Activated CD4-positive, alpha-beta T cell treated with anti-CD3 and anti-CD28 coated beads, Interleukin-2, amount 10 ng/mL, durations not matched to agents 24 days and 14 days (primary cell): ENCODE measurements around the gene AIRE. TPM values are rescaled to one million over a fixed set of nuclear protein-coding genes. Genes with fewer than 3 reads are reported as not detected.

Source experiments
- DNase-seq: peaks from one replicate; pipeline ENCODE4 v3.0.0; 2022
- H3K27ac Mint-ChIP-seq: one replicate; pipeline ENCODE4 v1.8.0; 2022; ENCODE audit warnings: mild to moderate bottlenecking, mixed read lengths
- H3K27me3 Mint-ChIP-seq: one replicate; pipeline ENCODE4 v1.8.0; 2022; ENCODE audit warnings: mixed read lengths
- H3K36me3 Mint-ChIP-seq: one replicate; pipeline ENCODE4 v1.8.0; 2022; ENCODE audit warnings: low read depth, mild to moderate bottlenecking, mixed read lengths
- H3K4me1 Mint-ChIP-seq: one replicate; pipeline ENCODE4 v1.8.0; 2021; ENCODE audit warnings: mixed read lengths
- H3K4me3 Mint-ChIP-seq: one replicate; pipeline ENCODE4 v1.8.0; 2022; ENCODE audit warnings: mild to moderate bottlenecking, moderate library complexity, mixed read lengths
- H3K9me3 Mint-ChIP-seq: one replicate; pipeline ENCODE4 v1.8.0; 2021; ENCODE audit warnings: mixed read lengths
- intact Hi-C: fragments of 100-400 bp; cut with micrococcal nuclease; formaldehyde crosslinking; loops from one replicate; pipeline ENCODE4 v1.15.1; 2023
- total RNA-seq: library from RNA; stranded (reverse); gene quantifications from 2 replicates; pipeline ENCODE4 v1.2.3, GENCODE V29; 2022

The AIRE gene
- total RNA-seq, 1 donor from 2014 or later: not detected

DNA sequence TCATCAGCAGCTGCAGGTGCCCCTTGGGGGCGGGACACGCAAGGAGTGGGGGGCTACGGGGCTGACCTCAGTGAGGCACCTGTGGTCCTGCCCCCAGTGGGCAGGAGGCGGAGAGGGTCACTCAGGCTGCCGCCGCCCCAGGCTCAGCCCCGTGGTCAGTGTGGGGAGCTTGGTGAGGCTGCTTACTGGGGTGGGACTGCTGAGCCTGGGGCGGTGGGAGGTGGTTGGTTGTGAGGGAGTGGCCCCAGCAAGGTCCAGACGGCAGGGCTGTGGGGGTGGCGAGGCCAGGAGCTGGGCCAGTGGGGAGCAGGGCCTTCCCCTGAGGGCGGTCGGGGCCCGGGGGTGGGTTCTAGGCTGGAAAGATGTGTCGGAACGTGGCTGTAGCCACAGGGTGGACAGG is 28.5 kb downstream of the AIRE start:
- intact Hi-C loops: no loop called here
- Mint-ChIP-seq H3K9me3 (no peaks in the 10 kb centered on the region), H3K4me3 (no peak overlapping the region), H3K27me3 (no peaks in the 10 kb centered on the region), H3K27ac (no peak overlapping the region), H3K36me3 (peaks cover 22% of the 10 kb centered on the region), H3K4me1 (peaks cover 3% of the 10 kb centered on the region)
- no peak for DNase-seq

DNA sequence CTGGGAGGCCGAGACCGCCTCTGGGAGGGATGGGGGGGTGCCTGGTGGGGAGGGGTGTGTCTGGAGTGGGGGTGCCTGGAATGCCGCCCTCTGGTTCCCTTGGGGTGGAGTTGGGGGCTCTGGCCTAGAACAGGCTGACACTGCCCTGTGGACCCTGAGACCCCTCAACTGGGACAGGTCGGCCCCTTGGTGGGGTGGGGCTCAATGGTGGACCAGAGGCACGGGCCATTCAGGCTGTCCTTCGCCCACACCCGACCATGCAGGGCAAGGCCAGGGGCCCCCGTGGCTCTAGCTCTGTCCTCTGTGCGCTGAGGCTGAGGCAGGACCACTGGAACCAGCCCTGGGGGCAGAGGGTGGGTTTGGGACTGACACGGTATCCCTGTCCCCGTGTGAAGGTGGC is 28.9 kb downstream of the AIRE start:
- no peak for DNase-seq
- H3K9me3 Mint-ChIP-seq: no peaks in the 10 kb centered on the region
- peaks cover 3% of the 10 kb centered on the region for H3K4me1 Mint-ChIP-seq
- H3K27ac Mint-ChIP-seq: no peak overlapping the region
- H3K36me3 Mint-ChIP-seq: peaks cover 25% of the 10 kb centered on the region
- intact Hi-C loops: no loop called here
- no peaks in the 10 kb centered on the region for H3K27me3 Mint-ChIP-seq
- H3K4me3 Mint-ChIP-seq: no peak overlapping the region

DNA sequence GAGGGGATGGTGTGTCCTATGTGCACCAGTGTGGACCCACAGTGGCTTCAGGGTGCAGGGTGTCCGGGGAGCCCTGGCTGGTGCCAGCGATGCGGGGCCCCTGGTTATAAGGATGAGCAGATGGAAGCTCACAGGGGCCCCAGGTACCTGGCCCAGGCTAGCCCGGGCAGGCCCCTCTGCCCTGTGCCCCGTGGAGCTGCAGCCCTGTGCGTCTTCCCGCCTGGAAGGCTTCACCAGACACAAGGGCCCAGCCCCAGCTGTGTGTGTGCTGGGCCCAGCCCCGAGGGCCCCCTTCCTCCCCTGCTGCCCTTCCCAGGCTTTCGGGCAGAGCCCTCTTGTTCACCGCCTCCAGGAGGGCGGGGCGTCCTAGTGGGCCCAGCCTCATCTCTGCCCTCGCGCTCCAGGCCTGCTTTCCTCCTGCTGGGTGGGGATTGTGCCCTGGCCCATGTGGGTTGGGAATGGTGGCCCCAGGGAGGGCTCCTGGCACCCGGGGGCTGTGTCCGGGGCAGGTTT is 30.1 kb downstream of the AIRE start:
- no peak overlapping the region for H3K4me3 Mint-ChIP-seq
- no peaks in the 10 kb centered on the region for H3K27me3 Mint-ChIP-seq
- no peaks in the 10 kb centered on the region for H3K9me3 Mint-ChIP-seq
- peaks cover 25% of the 10 kb centered on the region for H3K36me3 Mint-ChIP-seq
- peaks cover 3% of the 10 kb centered on the region for H3K4me1 Mint-ChIP-seq
- no peak overlapping the region for H3K27ac Mint-ChIP-seq
- no peak for DNase-seq
- intact Hi-C loops: no loop called here

DNA sequence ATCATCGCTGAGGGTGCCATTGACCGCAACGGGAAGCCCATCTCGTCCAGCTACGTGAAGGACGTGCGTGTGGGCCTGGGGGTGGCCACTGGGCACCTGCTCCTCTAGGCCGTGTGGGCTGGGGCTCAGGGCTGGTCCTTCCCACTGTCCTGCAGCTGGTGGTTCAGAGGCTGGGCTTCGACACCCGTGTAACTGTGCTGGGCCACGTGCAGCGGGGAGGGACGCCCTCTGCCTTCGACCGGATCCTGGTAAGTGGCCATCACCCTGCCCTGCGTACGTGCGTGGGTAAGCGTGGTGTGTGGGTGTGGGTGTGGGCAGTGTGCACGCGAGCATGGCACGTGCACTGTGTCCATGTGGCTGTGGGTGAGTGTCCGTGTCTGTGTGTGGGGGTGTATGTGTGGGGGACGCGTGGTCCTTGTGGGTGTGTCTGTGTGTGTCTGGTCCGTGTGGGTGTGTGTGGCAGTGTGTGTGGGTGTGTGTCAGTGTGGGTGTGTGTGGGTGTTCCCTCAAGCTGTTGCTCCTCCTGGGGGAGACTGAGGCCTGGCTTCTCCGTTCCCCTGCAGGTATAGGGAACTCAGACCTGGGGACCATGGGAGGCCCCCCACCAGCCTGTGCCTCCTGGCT is 30.7 kb downstream of the AIRE start:
- DNase-seq: no peak
- H3K27ac Mint-ChIP-seq: no peak overlapping the region
- peaks cover 20% of the 10 kb centered on the region for H3K36me3 Mint-ChIP-seq
- H3K9me3 Mint-ChIP-seq: no peaks in the 10 kb centered on the region
- H3K27me3 Mint-ChIP-seq: no peaks in the 10 kb centered on the region
- H3K4me1 Mint-ChIP-seq: peaks cover 3% of the 10 kb centered on the region
- intact Hi-C loops: no loop called here
- no peak overlapping the region for H3K4me3 Mint-ChIP-seq

DNA sequence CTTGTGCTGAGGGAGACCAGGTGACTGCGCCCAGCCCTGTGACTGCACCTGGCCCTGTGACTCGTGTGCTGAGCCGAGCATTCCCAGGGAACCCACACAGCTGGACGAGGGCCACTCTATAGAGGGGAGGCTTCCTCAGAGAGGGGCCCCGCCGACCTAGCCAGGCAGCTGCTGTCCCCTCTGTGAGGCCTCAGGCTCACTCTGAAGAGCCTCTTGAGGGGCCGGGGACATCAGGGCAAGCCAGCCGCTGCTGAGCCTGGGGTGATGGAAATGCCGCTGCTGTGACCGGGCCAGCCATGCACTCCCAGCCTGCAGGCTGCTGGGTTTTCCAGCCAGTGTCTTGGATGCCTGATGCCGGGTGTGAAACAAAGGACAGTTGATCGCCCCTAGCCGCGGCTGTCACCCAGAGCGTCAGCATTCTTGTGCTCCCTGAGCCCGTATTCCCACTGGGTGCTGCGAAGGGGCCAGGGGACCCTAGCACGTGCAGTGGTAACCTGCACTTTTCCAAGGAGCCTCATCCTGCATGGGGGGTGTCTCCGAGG is 31.6 kb downstream of the AIRE start:
- H3K36me3 Mint-ChIP-seq: peaks cover 18% of the 10 kb centered on the region
- intact Hi-C loops: no loop called here
- H3K27ac Mint-ChIP-seq: no peak overlapping the region
- H3K9me3 Mint-ChIP-seq: no peaks in the 10 kb centered on the region
- no peak overlapping the region for H3K4me3 Mint-ChIP-seq
- no peaks in the 10 kb centered on the region for H3K27me3 Mint-ChIP-seq
- no peak for DNase-seq
- H3K4me1 Mint-ChIP-seq: peaks cover 3% of the 10 kb centered on the region

DNA sequence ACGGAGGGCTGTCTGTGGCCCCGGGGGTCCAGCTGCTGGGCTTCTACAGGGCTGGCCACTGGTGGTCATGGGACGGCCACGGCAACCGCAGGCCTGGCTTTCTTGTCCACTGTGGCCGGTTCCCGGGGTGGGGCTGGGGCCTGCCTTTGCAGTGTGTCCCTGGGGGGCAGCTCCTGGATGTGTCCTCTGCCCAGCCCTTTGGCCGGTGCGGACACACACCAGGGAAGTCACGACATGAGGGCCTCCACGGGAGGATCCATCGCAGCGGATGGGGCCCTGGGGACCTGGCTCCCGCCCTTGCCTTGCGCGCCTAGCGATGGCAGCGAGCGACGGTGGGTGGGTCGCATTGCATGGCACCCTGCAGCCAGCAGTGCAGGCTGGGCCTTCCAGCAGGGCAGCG is 32.2 kb downstream of the AIRE start:
- intact Hi-C loops: no loop called here
- DNase-seq: no peak
- Mint-ChIP-seq H3K4me1 (peaks cover 3% of the 10 kb centered on the region), H3K9me3 (no peaks in the 10 kb centered on the region), H3K4me3 (no peak overlapping the region), H3K27me3 (no peaks in the 10 kb centered on the region), H3K27ac (no peak overlapping the region), H3K36me3 (peaks cover 19% of the 10 kb centered on the region)

DNA sequence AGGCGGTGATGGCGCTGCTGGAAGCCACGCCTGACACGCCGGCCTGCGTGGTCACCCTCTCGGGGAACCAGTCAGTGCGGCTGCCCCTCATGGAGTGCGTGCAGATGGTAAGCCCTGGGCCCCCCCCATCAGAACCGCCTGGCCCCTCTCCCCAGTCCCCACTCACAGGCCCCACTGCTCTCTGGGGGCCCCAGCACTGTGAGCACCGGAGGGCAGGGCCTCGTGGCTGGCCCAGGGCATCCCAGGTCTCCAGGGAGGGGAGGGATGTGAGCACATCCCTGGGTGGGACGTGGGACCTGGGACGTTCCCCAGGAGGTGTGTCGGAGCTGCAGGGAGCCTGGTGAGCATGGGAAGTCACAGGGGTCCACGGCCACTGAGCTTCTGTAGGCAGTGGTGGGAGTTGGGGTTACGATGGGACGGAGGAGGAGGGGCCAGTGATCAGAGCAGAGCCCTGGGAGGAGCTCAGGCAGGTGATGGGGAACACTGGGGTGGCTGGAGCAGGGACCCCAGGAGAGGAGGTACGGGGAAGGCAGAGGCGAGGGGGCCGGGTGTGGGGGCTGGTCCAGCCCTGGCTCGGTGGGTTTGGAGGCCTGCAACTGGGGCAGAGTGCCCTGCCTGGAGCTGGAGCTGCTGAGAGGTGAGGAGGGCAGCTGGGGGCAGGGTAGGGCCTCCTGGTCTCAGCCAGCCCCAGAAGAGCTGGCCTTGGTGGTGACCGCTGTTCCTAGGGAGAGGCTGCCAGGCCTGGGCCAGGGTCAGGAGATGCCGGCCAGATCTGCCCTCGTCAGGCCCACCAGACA is 33.0 kb downstream of the AIRE start:
- H3K27me3 Mint-ChIP-seq: no peaks in the 10 kb centered on the region
- H3K4me3 Mint-ChIP-seq: no peak overlapping the region
- no peak for DNase-seq
- H3K27ac Mint-ChIP-seq: no peak overlapping the region
- intact Hi-C loops: no loop called here
- peaks cover 22% of the 10 kb centered on the region for H3K36me3 Mint-ChIP-seq
- H3K4me1 Mint-ChIP-seq: peaks cover 3% of the 10 kb centered on the region
- no peaks in the 10 kb centered on the region for H3K9me3 Mint-ChIP-seq

DNA sequence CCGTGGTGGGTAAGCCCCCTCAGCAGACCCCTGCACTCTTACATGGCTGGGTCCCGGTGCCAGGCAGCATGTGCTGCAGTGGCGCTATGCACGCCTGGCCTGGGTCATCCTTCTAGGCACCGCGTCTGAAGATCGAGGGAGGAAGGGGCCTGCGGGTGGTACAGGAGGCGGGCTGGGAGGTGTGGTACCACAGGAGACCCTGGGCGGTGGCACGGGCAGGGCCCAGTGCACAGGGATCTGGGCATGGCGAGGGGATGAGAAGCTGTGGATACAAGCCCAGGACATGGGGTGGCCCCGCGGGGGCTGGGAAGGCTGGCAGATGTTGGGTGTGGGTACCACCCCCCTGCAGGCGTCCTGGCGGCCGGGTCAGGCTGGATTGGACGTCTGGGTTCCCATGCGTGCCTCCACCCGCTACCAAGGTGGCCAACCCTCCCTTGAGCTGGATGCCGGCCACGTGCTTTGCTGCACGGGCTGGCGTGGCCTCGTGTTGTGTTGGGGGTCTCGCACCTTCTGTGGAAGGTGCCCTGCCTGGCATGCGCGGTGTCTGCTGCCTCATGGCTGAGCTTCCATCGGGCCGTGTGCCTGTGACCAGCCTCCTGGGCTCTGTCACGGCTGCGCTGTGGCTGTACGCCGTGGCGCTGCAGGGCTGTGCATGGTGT is 33.9 kb downstream of the AIRE start:
- H3K27ac Mint-ChIP-seq: no peak overlapping the region
- no peak overlapping the region for H3K4me3 Mint-ChIP-seq
- intact Hi-C loops: no loop called here
- H3K4me1 Mint-ChIP-seq: peaks cover 3% of the 10 kb centered on the region
- no peaks in the 10 kb centered on the region for H3K9me3 Mint-ChIP-seq
- peaks cover 20% of the 10 kb centered on the region for H3K36me3 Mint-ChIP-seq
- DNase-seq: no peak
- no peaks in the 10 kb centered on the region for H3K27me3 Mint-ChIP-seq

DNA sequence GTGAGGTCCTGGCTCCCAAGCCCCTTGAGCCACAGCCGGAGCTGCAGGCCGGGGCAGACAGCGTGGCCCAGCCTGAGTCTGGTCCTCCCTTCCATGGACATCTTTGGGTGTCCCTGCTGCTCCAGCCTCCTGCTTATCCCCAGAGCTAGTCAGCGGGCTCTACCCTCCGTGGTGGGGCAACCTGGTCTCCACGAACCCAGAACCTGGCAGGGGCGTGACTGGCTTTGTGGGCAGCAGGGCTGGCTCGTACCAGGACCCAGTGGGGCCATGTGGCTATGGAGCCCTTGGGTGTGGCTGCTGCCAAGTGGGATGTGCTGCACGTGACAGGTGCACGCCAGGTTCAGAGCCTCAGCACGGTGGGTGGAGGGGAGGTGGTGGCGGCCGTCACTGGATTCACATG is 35.2 kb downstream of the AIRE start:
- H3K4me3 Mint-ChIP-seq: no peak overlapping the region

DNA sequence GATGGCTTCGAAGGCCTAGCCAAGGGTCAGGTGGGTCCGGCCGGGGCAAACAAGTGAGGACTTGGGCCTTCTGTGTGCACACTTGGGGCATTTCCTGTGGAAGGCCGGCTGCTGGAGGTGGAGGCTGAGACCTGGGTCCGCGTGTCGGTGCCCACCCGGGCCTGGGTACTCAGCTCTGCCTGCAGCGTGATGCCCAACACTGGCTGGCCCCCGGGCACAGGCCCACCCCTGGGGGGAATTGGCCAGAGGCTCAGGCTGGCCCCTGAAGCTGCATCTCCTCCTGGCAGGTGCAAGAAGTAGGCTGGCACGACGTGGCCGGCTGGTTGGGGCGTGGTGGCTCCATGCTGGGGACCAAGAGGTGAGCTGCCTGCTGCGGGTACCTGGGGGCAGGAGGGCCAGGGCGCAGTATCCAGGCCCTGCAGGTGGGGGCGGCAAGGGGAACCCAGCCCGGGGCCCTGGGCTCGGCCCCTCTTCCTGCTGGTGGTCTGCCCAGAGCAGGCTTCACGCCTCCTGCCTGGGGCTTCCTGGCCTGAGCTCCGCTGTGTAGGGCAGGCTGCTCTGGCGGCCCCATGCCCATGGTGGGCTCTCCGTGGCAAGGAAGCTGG is 36.3 kb downstream of the AIRE start:
- intact Hi-C loops: no loop called here
- no peak for DNase-seq
- peaks cover 20% of the 10 kb centered on the region for H3K36me3 Mint-ChIP-seq
- no peaks in the 10 kb centered on the region for H3K27me3 Mint-ChIP-seq
- H3K9me3 Mint-ChIP-seq: no peaks in the 10 kb centered on the region
- H3K4me1 Mint-ChIP-seq: no peaks in the 10 kb centered on the region
- H3K27ac Mint-ChIP-seq: no peak overlapping the region
- H3K4me3 Mint-ChIP-seq: no peak overlapping the region

More for the DNA sequence above, 35.2 kb downstream of the AIRE start:
- peaks cover 3% of the 10 kb centered on the region for H3K4me1 Mint-ChIP-seq
- intact Hi-C loops: no loop called here
- H3K9me3 Mint-ChIP-seq: no peaks in the 10 kb centered on the region
- peaks cover 24% of the 10 kb centered on the region for H3K36me3 Mint-ChIP-seq
- DNase-seq: no peak
- no peak overlapping the region for H3K27ac Mint-ChIP-seq
- no peaks in the 10 kb centered on the region for H3K27me3 Mint-ChIP-seq

DNA sequence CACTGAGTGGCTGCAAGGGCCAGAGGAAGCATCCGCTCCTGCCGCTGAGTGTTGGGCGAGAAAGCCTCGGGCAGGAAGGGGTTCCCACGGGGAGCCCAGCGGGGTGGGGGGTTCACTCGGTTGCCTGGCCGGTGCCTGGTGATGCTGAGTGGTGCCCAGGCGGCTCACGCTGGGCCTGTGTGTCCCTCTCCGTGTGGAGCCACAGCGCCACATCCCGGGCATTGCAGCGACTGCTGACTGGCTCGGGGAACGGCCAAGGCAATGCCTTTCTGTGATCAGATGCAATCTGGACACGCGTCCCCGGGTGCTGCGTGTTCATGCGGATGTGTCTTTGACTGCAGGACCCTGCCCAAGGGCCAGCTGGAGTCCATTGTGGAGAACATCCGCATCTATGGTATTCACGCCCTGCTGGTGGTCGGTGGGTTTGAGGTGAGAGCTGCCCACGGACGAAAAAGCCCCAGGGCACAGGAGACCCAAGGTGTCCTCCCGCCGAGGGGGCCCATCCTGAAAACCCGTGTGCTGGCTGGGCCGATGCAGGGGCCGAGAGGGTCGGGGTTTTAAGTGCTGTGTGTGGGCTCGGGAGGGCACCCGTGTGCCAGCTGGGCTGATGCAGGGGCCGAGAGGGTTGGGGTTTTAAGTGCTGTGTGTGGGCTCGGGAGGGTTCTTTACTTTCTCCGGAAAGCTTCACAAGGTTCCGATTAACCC is 37.1 kb downstream of the AIRE start:
- intact Hi-C loops: no loop called here
- Mint-ChIP-seq H3K9me3 (no peaks in the 10 kb centered on the region), H3K36me3 (peaks cover 22% of the 10 kb centered on the region), H3K4me1 (no peaks in the 10 kb centered on the region), H3K4me3 (no peak overlapping the region), H3K27ac (no peak overlapping the region), H3K27me3 (no peaks in the 10 kb centered on the region)
- no peak for DNase-seq

DNA sequence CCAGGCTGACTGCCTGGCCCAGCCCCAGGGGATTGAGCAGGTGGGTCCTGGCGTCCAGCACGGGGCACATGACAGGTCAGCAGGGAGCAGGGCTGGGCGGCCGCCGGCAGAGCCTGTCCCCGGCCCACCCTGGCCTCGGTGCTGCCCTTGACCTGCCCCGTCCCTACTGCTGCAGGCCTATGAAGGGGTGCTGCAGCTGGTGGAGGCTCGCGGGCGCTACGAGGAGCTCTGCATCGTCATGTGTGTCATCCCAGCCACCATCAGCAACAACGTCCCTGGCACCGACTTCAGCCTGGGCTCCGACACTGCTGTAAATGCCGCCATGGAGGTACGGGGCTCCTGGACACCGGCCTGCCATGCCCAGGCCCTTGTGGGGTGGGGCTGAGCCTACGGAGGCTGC is 37.9 kb downstream of the AIRE start:
- intact Hi-C loops: no loop called here

DNA sequence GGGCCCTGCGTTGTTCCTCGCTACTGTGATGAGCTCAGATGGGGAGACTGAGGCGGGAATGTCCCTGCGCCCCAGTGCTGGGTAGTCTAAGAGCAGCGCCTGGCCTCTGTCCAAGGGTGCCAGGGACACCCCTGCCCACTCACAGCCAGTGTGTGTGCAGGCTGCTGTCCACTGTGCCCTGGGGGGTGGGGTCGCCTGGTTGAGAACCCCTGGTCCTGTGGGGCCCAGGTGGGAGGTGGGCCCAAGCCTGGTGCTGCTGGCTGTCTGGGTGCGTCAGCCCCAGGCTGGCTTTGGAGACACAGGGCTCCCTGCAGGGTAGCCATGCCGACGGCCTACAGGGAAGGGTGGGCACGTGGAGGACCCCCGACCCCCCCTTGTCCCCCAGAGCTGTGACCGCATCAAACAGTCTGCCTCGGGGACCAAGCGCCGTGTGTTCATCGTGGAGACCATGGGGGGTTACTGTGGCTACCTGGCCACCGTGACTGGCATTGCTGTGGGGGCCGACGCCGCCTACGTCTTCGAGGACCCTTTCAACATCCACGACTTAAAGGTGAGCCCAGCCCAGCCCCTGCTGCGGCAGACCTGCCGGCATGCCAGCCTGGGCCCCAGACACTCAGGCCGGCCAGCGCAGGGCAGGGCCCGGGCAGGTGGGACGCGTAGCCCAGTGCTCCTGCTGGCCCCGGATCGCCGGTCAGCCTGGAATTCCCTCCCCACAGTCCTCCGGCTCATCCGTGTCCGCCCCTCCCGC is 38.6 kb downstream of the AIRE start:
- Mint-ChIP-seq H3K9me3 (no peaks in the 10 kb centered on the region), H3K4me1 (no peaks in the 10 kb centered on the region), H3K4me3 (no peak overlapping the region), H3K36me3 (peaks cover 23% of the 10 kb centered on the region), H3K27me3 (no peaks in the 10 kb centered on the region), H3K27ac (no peak overlapping the region)
- intact Hi-C loops: no loop called here
- DNase-seq: no peak

More for the DNA sequence above, 37.9 kb downstream of the AIRE start:
- H3K27me3 Mint-ChIP-seq: no peaks in the 10 kb centered on the region
- no peaks in the 10 kb centered on the region for H3K9me3 Mint-ChIP-seq
- no peak overlapping the region for H3K4me3 Mint-ChIP-seq
- H3K27ac Mint-ChIP-seq: no peak overlapping the region
- H3K36me3 Mint-ChIP-seq: peaks cover 21% of the 10 kb centered on the region
- DNase-seq: no peak
- no peaks in the 10 kb centered on the region for H3K4me1 Mint-ChIP-seq
